HG03575 (cell line): ENCODE data around the gene IBA57.
"Not testable (repeated sequence)": the region's sequence is repeated elsewhere in the genome, so short reads cannot be mapped to it uniquely, and the experiment has no call there.

Source experiments
- ATAC-seq: cut with Tn5 transposase; IDR thresholded peaks from one replicate; pipeline ENCODE4 v1.9.1; 2021; ENCODE audit not compliant: unreplicated experiment, insufficient number of reproducible peaks, low FRiP score; ENCODE audit errors: extremely low read depth

Gene IBA57

DNA sequence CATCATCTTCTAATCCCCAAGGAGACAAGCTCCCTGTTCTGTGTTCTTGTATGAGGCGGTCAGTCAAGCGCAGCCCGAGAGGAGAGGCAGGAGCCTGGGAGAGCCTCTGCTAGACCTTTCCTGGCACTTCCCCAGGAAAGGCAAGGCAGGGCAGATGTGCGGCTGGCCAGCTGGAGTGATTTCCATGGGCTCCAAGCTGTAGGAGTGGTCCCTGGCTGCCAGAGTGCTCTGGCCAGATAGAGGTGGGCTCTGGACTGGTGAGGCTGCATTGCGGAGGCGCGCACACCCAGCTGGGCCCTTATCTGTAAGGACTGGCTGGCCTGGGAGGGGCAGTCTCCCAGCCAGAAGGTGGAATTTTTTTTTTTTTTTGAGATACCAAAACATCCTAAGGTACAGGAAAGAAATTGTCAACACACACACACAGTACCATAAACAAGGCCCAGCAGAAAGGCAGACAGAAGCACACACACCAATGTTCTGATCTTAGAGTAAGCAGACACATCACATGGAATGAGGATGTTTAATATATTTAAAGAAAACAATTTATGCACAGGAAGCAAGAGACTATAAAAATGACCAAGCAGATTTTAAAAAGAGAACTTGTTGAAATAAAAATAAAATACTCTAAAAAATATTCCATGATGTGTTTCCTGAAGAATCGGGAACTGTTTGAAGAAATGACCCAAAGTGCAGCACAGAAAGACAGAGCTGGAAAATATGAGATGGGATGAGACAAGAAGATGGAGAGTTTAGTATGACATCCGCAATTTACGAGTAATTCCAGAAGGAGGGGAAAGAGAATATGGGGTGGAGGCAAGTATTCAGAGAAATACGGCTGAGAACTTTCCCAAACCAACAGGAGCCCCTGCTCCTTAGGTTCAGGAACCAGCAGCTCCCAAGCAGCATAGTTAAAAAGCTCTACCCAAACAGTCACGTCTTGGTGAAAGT is 13.4 kb downstream of the IBA57 start:
- no peak for ATAC-seq

DNA sequence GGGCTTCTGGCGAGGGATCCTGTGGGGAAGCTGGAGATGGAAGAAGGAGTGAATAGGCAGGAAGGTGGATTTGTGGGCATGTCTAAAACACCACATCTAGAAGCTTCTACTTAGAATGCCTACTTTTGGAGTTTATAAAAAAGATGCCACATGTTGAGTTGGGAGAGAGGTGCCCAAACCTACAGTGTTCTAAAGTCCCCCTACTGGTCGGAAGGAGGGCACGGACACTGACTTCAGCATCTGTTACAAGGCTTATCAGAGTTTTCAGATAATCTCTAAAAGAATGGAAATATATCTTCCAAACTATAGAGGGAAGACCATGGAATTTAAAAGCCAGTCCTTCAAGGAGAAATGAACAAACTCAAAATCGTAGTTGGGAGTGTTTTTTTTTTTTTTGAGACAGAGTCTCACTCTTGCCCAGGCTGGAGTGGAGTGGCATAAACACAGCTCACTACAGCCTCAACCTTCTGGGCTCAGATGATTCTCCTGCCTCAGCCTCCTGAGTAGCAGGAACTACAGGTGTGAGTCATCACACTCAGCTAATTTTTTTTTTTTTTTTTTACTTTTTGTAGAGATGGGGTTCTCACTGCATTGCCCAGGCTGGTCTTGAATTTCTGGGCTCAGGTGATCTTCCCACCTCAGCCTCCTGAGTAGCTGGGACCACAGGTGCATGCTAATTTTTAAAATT is 14.8 kb downstream of the IBA57 start:
- no peak for ATAC-seq

DNA sequence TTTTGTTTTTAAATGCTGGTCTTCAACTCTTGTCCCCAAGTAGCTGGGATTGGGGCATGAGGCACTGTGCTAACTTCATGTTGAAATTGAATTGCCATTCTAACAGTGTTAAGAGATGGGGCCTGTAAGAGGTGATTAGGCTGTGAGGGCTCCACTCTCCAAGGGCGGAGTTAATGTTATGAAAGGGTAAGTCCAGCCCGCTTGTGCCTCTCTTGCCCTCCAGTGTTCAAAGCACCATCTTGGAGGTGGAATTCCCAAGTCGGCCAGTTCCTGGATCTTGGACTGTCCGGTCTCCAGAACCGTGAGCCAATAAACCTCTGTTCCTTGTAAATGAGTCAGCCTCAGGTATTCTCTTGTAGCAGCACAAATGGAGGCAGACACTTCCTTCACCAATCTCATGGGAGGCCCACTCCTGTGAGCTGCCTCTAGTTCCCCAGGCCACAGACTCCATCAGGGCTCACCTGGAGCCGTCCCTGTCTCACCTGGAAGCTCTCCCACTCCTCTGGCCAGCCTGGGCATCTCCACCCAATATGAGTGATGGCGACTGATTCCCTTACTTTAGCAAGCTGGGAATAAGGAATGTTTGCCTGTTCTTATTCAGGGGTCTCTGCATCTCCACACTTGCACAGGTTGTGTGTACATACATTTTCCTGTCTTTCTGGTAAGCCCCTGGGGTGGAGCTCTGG is 15.5 kb downstream of the IBA57 start:
- no peak for ATAC-seq

DNA sequence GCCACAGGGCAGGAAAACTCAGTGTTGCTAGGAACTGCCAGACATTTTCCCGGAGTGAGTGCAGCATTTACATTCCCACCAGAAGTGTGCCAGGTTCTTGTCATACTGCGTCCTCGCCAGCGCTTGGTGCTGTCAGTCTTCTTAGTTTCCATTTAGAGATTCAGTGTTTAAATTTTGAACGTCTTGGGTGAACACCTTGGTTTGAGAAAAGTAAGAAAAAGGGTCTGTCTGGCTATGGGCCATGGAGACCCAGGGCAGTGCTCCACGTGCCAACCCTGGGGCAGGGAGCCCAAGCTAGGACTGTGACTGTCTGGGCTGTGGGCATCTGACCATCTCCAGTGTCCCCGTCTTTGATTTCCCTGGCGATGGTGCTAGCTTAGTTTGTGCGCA is 16.0 kb downstream of the IBA57 start:
- no peak for ATAC-seq

DNA sequence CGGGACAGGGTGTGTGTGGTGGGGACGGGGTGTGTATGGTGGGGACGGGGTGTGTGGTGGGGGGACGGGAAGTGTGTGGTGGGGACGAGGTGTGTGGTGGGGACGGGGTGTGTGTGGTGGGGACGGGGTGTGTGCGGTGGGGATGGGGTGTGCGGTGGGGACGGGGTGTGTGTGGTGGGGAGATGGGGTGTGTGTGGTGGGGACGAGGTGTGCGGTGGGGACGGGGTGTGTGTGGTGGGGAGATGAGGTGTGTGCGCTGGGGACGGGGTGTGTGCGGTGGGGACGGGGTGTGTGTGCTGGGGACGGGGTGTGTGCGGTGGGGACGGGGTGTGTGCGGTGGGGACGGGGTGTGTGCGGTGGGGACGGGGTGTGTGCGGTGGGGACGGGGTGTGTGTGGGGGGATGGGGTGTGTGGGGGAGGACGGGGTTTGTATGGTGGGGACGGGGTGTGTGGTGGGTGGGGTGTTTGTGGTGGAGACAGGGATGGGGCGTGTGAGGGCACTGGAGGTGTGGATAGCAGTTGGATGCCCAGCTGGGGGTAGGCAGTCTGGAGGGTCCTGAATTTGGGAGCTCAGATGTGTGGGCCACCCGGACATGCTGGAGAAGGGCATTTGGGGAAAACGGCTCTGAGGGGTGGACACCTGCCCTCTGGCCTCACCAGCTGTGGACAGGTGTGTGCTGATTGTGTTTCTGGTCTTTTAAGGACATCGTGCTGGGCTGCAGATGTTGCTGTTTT is 16.9 kb downstream of the IBA57 start:
- no peak for ATAC-seq

DNA sequence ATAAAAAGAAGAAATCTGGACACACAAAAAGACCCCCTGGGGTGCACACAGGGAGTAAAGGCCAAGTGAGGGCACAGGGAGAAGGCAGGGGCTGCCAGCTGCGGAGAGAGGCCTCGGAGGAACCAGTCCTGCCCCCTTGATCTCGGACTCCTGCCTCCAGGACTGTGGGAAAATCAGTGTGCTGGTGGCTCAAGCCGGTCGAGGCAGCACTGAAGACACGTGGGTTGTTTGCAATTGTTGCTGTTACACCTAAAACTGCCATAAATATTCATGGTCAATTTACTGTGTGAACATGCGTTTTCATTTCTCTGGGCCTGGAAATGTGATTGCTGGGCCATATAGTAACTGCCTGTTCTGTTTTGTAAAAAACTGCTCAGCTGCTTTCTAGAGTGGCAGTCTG is 18.5 kb downstream of the IBA57 start:
- no peak for ATAC-seq

DNA sequence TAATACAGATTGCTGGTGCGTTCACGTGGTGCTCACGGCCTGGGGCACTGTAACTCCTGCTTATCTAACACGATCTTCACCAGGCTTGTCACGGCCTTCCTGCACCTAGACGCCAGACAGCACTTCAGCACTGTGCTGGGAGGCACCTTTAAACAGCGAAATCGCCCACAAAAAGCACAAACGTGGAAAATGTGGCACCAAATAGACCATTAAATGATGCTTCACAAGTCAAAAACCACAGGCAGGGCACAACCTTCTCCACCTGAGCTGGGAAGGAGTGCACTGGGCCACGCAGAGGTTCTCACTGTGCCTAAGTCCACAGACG is 20.0 kb downstream of the IBA57 start:
- ATAC-seq = no peak

DNA sequence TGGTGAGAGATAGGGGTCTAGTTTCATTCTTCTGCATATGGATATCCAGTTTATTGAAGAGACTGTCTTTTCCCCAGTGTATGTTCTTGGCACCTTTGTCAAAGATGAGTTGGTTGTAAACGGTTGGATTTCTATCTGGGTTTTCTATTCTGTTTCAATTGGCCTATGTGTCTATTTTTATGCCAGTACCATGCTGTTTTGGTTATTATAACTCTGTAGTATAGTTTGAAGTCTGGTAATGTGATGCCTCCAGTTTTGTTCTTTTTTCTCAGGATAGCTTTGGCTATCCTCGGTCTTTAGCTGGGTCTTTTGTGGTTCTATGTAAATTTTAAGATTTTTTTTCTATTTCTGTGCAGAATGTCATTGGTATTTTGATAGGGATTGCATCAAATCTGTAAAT is 22.6 kb downstream of the IBA57 start:
- not testable (repeated sequence) for ATAC-seq

DNA sequence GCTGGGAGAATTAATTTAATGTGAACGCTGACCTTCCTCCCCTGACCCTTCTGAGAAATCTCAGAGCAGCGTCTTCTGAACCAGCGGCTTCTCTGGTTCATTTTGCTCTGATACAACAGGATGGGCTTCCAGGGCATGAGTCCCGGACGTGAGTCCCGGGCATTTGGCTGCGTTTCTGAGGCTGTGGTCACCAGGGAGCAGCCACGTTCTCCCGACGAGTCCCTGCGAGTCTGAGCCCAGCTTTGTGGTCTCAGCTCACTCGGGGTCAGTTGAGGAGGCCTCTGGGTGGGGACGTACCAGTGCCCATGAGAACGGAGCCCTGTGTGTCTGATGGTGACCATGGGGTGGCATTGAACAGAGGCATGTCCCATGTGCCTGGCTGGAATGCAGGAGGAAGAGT is 24.6 kb downstream of the IBA57 start:
- ATAC-seq = no peak

DNA sequence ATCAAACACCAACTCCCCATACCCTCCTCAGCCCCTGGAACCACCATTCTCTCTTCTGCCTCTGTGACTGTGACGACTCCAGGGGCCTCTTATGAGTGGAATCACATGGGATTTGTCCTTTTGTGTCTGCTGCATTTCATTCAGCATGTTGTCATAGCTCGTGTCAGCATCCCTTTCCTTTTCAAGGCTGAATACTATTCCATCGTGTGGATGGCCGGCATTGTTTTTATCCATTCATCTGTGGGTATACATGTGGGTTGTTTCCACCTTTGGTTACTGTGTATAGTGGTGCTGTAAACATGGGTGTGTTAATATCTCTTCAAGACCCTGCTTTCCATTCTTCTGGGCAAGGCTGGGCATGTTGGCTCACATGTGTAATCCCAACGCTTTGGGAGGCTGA is 25.2 kb downstream of the IBA57 start:
- ATAC-seq = no peak

DNA sequence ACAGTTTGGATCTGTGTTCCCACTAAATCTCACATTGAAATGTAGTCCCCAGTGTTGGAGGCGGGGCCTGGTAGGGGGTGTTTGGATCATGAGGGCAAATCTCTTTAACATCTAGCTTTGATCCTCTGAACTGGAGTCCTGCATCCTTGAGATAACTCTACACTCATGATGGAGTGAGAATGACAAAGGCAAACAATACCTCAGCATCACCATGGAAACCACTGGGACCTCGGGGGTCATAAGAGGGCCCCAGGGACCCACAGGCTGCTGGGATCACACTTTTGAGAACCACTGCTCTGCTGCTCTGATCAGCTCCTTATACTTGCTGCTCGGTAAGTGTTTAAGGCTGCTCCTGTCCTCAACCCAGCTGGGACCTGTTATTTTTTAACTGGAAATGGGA is 28.8 kb downstream of the IBA57 start:
- no peak for ATAC-seq

DNA sequence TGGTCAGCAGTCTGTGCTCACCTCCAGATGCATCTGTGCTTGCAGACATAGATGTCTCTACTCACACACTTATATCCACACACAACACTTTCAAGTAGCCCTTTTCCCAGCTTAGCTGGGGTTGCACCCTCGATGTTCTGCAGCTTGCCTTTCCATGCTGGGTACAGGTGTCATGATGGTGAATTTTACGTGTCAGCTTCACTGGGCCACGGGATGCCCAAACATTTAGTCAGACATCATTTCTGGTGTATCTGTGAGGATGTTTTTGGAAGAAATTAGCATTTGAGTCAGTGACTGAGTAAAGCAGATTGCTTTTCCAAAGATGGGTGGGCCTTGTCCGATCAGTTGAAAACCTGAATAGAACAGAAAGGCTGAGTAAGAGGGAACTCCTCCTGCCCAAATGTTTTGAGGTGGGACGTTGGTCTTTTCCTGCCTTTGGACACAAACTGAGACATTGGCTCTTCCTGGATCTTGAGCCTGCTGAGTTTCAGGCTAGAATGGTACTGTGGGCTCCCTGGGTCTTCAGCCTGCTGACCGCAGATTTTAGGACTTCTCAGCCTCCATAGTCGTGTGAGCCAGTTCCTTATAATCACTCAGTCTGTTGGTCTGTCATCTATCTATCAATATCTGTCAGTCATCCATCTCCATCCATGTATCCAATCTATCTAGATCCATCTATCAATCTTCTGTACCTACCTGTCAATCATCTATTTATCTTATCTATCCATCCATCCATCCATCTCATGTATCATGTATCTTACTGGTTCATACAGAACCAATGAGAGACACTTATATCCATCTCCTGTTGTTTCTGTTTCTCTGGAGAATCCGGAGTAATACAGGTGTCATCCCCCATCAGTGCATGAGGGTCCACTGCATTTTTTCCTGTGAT is 29.6 kb downstream of the IBA57 start:
- ATAC-seq = no peak

DNA sequence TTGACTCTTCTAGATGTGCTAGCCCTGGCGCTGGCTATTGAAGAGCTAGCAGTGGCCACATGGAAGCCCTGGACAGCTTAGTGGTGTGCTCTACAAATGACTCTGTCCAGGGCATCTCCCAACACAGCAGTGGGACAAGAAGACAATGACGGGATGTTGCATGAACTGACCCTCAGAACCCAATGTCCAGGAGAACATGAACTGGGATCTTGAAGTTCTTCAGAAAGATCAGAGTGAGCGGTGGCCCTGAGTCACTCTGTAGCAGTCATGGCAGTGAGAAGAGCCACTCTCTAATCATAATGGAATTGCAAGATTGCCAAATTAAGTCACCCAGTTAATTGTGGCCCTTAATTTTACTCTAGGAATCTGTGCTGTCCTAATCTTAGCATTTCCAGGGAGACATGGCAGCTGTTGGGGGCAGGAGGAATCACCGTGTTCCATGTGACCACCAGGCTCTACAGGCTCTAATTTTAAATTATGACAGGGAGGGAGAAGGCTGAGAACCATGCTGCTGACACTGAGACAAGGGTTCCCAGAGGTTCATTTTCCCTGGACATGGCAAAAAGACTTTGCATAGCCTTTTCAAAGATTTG is 32.0 kb downstream of the IBA57 start:
- no peak for ATAC-seq

DNA sequence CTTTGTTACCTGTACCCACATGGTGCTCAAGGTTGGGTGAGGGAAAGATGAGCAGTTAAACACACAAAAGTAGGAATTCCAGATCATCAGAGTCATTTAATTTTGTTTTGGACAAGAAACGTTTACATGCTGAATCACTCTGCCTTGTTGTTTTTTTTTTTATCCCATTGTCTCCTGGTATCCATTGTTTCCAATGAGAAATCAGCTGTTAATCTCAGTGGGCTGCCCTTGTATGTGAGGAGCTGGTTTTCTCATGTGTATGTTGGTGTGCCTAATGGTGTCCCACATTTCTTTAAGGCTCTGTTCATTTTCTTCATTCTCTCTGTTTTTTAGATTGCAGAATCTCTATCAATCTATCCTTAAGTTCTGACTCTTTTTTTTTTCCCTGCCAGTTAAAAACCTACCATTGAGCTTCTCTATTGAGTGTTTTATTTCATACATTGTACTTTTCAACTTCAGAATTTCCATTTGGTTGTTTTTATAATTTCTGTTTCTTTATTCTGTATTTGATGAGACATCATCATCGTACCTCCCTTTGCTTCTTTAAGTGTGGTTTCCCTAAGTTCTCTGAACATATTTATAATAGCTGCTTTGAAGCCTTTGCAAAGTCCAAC is 33.5 kb downstream of the IBA57 start:
- no peak for ATAC-seq

DNA sequence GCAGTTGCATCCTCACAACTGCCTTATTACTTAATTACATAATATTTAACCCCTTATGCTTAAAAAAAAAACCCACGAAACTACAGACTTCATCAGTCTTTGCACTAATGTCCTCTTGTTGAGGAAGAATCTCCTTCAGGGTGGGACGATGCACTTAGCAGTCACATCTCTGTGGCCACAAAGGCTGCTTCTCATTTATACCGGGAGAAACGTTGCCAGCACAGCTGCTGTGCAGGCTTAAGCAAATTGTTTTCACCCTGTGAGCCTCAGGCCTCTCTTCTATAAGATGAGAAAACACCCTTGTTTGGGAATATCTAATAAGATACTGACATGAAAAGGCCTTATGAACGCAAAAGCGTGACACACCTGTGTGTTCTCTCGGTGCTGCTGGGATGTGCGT is 39.4 kb downstream of the IBA57 start:
- ATAC-seq = no peak

DNA sequence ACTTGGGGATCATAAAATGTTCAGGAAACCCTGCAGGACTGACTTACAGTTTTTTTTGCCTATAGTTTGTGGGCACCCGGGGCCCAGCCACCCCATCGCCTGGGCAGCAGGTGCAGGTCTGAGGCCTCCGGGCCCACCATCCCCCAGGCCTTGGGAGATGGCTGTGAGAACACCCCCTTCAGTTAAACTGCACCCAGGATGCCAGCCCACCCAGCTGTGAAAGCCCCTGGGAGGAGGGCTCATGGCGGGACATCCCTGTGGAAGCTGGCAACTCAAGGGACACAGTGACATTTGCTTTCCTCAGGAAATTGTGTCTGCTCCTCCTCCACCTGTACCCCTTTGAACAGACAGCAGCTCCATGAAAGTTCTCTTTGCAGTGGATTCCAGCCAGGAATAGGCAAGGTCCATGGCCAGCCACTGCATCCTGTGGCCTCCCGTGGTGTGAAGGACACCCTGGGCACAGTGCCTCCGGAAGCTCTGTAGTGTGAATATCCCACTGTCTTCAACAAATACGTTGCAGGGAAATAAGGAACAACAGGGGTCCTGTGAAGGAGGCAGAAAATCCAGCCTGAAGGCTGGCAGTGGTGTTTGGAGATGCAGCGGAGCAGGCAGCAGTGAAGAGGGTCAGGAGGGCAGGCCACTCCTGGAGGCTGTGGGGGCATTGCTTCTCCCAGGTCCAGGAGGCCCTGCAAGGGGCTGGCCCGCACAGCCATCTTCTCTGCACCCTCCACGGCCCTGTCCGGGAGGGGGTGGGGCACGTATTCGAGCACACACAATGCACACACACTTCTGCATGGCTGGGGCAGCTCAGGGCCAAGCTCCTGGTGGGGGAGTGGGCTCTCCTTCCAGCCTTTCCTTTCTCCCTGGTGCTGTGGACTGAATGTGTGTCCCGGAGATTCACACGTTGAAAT is 40.2 kb downstream of the IBA57 start:
- no peak for ATAC-seq
